ENCODE data around the gene NFKB1.

DNA sequence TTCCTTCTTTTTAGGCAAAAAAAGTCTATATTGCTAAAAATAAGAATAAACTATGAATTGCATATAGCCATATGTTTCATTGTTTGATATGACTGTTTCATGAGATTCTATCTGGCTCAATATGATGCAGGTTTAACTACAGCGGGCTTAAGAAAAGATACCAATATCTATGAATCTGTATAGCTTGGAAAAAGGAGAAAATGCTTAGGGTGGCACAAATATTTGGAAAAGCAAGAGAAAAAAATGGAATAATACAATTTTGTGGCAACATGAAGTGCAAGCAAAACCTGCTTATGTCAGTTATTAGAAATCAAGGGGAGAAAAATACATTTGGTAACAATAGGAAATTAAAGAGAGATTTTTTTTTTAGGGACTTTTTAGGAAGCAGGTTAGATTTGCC lies 48.3 kb upstream of the NFKB1 start:
- no peak for TF ChIP-seq NFYB (IDR thresholded peaks at IDR 0.05; ENCODE audit: insufficient read depth, low read depth, low read length)
- TF ChIP-seq RAD51 (IDR thresholded peaks at IDR 0.05): no peak
